ENCODE measurements around the gene TNS1.

DNA sequence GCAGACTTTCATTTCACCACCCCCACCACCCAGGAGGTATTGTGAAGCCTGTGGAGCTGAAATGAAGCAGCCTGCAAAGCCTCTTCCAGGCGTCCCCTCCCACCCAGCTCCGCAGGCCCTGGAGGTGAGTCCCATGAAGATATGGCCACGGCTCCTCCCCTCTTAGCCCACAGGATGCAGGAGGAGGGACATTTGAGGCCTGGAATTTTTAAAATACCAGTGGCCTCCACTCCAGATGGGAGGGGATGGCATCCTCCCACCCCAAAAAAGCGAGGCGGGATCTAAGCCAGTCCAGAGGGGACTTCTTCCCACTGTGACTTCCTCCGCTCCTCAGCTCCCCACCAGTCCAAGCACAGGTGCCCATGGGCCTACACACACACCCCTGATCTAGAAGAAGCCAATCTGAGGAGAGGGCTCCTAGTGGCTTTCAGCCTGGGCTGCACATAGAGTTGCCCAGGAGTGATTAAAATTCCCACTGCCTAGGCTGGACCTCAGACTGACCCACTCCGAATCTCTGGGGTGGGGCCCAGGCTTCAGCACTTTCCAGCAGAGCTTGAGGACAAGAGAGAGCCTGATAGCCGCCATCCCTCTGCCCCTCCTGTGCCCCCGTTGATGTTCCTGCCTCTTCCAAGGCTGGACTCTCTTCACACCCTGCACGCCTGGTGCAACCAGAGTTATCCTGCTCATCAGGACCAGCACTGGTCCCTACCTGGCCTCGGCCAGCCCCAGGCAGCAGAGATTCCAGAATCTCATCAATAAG lies 206.9 kb downstream of the TNS1 start:
- TF ChIP-seq, protein P1, sequence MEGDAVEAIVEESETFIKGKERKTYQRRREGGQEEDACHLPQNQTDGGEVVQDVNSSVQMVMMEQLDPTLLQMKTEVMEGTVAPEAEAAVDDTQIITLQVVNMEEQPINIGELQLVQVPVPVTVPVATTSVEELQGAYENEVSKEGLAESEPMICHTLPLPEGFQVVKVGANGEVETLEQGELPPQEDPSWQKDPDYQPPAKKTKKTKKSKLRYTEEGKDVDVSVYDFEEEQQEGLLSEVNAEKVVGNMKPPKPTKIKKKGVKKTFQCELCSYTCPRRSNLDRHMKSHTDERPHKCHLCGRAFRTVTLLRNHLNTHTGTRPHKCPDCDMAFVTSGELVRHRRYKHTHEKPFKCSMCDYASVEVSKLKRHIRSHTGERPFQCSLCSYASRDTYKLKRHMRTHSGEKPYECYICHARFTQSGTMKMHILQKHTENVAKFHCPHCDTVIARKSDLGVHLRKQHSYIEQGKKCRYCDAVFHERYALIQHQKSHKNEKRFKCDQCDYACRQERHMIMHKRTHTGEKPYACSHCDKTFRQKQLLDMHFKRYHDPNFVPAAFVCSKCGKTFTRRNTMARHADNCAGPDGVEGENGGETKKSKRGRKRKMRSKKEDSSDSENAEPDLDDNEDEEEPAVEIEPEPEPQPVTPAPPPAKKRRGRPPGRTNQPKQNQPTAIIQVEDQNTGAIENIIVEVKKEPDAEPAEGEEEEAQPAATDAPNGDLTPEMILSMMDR (IDR thresholded peaks at IDR 0.05): no peak
- TF ChIP-seq EP300 (IDR thresholded peaks at IDR 0.05) (no peak), POLR2A (IDR thresholded peaks at IDR 0.05) (no peak)

Measured in tibial nerve (tissue), 4 donors.